ENCODE results near the gene AIG1.
"Not testable (repeated sequence)": the region's sequence is repeated elsewhere in the genome, so short reads cannot be mapped to it uniquely, and the experiment has no call there.

The AIG1 gene

DNA sequence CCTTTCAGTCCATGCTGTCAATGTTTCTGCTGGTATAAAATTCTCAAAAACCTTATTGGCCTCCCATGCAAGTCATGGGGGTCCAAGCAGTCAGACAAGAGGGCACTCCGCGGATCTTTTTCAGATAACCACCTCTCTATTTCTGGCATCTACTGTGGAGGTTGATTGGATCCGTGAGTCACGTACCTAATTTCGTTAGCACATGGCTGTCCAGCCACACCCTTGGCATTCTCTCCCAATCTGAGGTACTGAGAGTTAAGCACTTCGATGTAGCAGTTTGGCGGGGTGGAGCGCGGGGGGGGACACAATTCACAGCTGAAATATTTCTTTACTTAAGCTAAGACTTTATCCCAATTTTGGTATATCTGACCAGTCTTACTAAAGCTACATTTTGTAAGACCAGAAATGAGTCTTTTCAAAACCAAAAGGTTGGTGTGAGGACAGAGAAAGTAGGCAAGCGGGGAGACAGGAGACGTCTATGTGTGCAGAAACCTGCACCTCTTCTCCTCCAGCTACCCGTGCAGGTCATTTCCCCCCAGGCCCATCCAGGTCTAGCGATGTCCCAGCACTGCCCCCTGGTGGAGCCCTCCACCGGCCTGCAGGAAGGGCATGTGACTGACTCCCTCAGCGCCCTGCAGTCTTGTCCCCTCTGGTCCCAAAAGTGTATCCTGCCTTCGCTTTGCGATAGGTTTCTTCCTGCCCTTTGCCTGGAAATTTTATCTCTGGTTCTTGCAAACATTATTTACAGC lies 276.7 kb downstream of the AIG1 start:
- peak; percentile 2 for DNase-seq

DNA sequence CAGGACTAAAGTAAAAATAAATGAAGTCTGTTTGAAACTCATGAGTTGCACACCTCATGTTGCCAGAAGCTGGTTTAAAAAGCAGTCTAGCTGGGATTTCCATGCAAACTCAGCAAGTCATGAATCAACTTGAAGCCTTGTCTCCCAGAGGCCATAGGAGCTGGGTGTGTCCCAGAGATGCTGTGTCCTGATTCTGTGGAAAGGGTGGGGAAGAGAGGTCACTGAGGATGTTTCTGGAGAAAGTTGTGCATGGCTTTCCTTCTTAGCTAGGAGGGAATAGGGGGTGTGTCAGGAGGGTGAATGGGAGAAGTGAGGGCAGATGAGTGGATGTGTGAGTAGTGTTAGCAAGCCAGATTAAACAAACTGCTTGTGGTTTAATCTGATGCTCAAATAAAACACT lies 278.5 kb downstream of the AIG1 start:
- DNase-seq: no peak

DNA sequence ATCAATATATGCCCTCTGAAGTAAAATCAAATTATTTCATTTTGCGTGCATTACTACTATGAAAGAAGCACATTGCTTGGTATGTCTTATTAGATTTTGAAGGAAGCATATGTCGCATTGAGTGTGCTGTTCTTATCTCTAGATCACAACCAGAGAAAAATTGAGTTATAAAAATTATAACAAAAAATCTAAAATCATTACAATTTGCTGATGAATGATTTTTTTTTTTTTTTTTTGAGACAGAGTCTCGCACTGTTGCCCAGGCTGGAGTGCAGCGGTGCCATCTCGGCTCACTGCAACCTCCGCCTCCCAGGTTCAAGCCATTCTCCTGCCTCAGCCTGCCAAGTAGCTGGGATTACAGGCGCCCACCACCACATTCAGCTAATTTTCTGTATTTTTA lies 284.8 kb downstream of the AIG1 start:
- DNase-seq: not testable (repeated sequence)

DNA sequence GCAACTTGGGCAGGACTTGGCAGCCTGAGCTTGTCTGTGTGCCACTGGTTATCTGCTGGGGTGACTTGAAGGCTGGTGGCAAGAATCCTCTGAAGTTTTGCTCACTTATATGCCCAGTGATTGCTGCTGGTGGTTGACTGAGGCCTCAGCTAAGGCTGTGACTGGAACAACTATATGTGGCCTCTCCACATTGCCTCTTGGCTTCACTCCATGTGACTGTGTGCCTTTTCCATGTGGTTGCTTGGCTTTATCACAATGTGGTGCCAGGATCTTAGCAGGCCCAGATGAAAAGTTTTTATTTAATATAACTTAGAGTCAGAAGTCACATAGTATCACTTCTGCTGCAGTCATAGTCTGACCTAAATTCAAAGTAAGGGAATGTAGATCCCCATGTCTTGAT lies 285.3 kb downstream of the AIG1 start:
- DNase-seq: no peak

DNA sequence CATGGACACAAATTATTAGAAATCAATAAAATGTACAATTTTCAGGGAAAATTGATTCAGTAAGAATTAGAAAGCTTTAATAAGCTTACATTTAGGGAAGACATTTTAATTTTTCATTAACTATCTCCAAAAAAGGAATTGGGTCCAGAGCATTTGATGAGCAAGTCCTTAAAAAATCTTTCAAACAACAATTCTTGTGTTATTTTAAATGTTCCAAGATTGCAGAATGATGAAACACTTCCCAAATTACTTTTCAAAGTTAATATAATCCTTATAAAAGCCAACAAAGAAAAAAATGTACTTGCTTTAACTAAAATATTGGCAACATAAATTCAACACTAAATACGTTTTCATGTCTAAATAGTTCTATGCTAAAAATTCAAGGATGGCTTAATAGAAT lies 287.8 kb downstream of the AIG1 start:
- no peak for DNase-seq

DNA sequence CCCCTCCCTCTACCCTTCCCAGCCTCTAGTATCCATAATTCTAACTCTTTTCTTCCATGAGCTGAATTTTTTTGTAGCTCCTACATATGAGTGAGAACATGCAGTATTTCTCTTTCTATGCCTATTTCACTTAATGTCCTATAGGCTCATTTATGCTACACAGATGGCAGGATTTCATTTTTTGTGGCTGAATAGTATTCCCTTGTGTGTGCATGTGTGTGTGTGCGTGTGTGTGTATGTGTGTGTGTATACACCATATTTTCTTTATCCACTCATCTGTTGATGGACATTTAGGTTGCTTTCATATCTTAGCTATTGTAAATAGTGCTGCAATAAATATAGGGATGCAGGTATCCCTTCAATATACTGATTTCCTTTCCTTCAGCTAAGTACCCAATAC lies 288.8 kb downstream of the AIG1 start:
- DNase-seq: no peak

DNA sequence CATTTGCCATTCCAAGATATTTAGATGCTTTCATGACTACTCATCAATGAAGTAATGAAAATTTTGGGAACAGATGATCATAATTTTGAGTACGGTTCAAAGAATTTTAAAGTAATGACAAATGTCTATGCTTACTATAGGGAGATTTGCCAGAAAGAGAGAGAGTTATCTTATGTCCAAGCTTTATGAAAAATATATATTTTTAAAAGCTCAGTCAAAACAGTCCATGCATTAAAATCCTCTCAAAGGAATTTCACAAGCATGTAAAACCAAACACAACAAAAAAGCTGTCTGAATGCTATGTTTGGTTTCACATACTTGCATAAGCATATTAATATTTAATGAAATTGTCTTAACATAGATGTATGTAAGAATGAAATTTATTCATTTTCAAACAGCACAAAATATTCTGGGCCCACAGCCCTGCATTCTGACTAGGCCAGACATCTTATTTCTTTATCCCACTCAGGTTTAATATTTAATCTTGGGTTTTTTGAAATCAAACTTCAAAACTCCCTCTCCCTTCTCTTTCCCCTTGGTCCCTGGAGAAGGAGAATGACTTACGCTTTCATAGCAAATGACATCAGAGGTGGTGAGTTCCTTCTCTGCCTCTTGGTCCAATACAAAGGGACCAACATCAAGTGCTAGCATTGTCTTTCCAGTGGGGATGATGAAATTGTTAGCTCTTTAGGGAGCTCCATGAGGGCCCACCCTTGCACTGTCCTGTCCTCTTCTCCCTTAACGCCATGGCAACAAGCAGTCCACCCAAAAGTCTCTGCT lies 295.6 kb downstream of the AIG1 start:
- no peak for DNase-seq

DNA sequence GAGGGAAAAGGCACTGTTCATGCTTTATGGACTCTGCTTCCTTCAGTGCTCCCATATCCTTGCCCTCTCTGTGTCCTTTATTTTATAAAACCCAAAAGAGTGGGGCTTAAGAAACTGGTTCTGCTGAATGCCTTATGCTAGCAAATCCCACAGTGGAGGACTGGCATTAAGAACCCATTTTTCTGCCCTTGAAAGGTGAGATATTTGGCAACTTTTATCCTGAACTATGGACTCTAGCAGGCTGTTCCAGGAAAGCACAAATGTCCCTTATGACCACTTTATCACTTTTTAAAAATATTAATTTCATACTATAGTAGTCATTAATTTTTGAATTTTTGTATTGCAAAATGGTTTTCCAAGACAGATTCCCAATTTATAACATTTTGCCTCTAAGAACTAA lies 296.5 kb downstream of the AIG1 start:
- DNase-seq: no peak

DNA sequence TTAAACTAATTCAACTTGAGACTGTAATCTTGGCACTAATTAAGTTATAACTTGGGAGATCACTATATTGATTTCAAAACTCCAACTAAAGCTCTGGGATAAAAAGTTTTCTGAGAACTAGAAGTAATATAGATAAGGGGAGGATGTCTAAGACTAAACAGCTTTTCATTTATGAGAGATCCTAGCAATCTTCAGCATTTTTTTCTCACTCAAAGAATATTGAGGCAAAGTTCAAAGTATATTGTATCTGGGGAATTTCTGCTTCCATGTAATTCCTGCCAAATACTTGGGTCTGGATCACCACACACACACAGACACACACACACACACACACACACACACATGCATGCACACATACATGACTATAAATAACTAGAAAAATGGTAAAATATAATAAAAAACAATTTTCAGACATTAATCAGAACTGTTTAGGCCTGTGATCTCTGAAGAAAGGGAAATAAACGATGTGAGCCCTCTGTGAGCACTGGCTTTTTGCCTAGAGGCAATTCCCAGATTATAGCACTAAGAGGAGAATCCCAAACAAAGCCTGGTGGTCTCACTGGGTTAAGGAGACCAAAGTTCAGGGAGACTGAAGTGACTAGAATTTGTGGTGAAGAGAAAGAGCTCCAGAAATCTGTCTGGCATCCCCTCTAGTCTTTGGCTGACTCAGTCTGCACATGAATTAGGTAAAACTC lies 297.0 kb downstream of the AIG1 start:
- no peak for DNase-seq

DNA sequence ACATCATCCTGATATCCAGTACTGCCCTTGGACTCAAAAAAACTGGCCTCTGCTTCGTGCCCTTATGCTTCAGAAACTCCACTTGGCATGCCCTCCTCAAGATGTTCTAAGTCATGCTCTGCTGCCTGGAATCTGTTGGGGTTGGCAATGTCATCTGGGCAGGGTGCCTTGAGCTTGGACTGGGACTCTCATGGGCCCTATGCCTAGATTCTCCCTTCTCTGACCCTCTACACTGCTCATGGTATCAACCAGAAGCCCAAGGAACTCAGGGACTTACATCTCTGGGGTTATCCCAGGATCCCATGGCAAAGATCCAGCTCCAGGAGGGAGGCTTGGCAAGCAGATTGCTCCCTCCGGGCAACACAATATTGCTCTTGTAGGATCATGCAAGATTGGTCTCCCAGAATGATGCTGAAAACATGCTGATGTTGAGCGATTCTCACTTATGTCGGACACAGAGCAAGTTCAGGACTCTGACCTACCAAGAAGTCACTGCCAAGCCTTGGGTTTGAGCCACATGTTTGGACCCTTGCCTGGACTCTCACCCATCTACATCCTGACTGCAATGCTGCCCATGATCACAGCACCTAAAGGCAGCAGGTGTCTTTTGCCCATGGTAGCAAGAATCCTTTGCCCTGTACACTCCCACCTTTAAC lies 301.0 kb downstream of the AIG1 start:
- DNase-seq: no peak

DNA sequence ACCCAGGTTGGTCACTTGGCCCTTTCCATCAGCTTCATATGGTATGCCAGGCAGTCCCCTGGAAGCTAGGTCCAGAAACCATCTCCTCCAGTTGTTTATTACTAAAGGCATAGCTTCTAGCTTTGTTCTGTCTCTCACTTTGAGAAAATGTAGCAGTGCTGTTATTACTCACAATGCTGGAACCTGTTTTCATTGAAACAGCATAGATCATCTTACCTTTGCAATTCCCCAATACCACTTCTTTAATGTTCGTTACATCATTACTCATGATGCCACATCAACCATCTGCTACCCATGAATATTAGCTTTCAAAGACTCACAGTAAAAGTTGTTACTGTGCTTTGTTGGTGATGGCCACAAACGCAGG lies 301.5 kb downstream of the AIG1 start:
- no peak for DNase-seq

DNA sequence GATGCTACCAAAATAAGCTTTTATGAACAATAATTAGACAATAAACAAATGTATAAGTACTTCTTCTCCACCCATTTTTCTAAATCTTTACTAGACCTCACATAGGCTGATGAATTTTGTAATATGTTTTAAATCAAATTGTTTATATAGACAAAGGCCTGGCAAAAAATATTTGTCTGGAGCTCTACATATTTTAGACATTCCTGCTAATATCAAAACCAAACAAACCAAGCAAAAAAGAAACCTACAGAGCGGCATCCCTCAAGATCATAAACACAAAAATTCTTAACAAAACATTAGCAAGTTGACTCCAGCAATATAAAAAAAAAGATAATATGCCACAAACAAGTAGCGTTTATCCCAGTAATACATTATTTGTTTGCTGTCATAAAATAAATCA lies 302.6 kb downstream of the AIG1 start:
- DNase-seq: no peak

DNA sequence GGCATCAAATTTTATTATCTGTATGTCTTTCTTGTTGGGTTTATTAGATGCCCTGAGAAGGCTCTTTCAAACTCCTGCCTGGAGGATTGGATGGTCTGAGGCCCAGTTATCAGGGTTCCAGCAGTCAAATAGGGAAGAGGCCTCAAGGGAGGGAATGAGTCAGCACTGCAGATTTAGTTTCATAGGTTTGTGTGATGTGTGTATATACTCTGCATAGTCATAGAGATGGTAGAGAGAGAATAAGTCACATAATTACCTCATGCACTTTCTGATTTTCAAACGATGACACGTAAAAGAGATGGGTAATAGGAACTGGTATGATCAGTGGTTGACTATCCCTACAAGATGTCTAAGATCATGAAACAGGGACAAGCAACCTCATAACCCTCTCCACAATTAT lies 307.7 kb downstream of the AIG1 start:
- DNase-seq: no peak

DNA sequence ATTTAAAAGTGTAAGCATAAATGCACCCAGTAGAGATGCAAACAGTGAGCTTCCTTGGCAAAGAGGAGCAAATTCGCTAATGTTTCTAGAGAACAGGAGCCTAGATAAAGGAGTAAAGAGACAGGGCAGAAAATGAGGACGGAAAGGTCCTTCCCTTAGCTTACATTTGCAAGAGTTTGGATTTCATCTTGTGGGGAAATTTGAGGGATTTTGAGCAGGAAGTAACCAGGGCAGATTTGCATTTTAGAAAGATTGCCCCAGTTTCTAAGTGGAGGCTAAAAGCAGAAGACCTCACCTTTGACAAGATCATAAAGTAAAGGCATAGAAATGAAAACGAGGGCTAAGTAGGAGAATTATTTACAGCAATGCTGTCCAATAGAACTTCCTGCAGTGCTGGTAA lies 309.3 kb downstream of the AIG1 start:
- DNase-seq: no peak

DNA sequence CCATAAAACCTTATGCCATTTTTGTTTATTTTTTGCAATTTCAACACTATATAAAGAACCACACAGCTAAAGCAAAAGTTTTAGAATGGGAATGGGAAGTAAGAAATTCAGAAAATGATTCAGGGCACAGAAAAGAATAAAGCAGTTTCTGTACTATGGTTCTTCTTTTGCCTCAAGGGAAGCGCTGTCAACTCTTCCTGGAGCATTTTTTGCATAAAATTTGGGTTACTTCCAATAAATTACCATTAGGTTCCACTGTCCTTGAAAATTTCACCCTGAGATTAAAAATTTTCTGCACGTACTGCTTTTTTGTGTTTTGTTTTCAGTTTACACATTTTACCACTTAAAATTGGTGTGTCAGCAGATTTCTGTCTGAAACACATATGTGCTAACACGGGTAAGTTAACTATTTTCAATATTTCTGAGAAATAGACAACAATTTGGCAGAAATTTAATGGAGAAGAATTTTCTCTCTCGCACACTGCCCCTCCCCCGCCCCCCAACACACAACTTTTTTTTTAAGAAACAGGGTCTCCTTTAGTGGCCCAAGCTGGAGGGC lies 310.2 kb downstream of the AIG1 start:
- no peak for DNase-seq

DNA sequence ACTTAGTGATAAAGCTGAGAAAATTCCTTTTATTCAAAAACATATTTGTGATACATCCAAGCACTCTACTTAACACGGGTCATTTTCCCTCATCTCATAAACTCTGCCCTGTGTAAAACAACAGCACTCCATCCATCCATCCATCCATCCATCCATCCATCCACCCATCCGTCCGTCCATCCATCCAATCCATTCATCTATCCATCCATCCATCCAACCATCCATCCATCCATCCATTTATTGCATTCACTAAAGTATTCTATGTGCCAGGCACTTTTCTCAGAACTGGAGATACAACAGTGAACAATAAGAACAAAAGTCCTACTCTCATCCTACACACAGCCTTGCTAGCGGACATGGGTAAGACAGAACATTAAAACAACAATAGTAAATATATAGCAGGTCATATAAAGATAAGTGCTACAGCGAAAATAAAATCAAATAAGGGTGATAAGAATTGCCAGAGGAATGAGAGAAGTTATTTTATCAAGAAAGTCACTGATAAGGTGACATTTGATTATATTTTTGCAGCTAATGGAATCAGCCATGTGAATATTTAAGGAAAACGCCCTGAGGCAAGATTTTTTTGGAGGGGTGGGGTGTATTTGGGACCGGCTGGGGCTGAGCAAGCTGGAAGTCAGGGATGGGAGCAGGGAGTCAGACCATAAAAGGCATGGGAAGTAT lies 311.7 kb downstream of the AIG1 start:
- DNase-seq: no peak

DNA sequence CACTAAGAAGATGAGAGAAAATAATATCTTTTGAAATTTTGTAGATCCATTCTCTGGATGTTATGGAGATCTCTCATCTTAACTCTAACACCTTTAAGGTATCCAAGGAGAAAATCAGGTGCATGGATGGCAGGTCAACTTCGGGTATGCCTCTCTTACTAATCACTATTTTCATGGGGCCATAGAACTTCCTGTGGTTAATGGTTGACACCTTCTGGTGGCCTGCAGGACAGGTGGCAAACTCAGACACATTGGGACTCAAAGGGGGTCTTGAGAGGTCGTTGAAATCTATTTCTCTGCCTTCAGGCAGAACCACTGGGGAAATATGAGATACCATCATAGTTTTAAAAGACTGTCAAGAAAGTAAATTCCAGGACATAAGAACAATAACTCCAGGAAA lies 313.3 kb downstream of the AIG1 start:
- no peak for DNase-seq

DNA sequence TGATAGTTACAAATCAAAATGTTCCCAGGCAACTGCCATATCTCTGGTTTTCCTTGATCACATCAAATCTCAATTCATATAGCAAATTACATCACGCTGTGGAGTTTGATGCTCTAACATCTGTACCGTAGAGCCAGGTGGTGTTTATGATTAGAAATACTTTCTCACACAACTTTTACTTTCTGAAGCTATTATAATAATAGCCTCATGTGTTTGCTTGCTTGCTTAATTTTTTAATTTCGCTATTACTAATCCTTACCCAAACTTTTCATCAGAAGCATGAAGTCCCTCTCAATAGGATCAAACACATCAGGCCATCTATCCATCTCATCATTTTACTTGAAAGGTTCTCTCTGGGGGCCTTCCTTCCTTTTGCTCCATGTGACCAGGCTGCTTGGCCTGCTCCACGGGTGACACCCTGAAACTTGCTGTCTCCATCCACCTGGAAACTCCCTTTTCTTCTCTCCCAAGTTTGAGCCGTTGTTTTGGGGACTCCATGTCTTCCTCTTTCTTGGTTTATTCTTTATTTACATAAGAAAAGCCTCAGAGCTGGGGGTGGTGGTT lies 314.4 kb downstream of the AIG1 start:
- DNase-seq: no peak

DNA sequence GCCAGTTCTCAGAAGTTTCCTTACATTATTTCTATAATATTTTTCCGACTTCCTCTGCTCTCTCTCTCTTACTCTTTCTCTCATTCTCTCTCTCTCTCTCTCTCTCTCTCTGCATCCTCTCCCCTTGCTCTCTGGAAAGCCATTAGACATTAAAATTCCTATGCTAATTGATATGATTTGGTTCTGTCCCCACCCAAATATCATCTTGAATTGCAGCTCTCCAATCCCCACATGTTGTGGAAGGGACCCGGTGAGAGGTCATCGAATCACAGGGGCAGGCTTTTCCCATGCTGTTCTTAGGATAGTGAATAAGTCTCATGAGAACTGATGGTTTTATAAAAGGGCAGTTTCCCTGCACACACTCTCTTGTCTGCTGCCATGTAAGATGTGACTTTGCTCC lies 315.7 kb downstream of the AIG1 start:
- no peak for DNase-seq

DNA sequence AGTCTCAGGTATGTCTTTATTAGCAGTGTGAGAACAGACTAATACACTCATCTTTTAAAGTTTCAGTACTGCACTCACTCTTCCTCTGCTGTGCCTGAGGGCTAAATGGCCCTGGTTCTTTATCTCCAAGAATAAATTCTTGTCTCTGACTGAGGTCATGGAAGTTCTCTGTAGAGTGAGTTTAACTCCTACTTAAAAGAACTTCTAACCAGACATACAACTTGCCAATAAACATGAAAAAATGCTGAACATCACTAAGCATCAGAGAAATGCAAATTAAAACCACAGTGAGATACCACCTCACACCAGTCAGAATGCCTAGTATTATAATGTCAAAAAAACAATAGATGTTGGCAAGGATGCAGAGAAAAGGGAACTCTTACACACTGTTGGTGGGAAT lies 316.2 kb downstream of the AIG1 start:
- no peak for DNase-seq

DNA sequence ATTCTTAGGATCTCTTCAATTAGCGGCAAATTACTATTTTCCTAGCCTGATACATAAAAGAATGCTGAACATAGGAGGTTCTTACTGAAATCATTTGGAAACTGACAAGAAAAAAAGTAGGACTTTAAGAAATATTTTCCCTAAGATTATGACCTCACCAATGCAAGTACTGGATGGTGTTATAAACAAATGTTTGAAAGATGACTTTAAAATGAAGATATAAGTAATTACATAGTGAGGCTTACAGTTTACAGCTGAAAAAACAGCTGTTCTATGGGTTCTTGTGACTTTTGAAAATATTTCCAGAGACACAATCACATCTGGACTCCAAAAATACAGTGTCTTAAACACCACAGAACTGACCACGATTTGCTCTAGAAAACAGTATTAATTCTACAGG lies 324.9 kb downstream of the AIG1 start:
- no peak for DNase-seq

DNA sequence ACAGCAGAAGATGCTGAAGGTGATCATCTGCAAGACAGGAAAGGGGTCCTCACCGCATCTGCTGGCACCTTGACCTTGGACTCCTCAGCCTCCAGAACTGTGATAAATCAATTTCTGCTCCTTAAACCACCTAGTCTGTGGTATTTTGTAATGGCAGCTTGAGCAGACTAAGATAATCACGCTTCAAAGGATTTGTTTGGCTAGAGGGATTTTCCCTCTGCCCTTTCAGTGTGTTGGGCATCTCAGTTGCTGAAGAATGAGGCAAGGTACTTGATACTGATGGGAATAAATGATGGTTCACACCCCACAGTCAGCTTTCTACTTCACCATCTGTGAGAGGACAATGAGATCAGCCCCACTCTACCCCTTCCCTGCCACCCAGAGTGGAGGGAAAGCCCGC lies 329.6 kb downstream of the AIG1 start:
- no peak for DNase-seq
